ENCODE results near the gene CERS3.

Gene CERS3

GRCh38 chr15:100373120-100373896 lies 155.4 kb downstream of the CERS3 start:
- no peak for DNase-seq

GRCh38 chr15:100372739-100373119 lies 156.0 kb downstream of the CERS3 start:
- peak; percentile 49 for DNase-seq

- DNase-seq = peak; percentile 47
Observed at GRCh38 chr15:100355342-100355741, 173.4 kb downstream of the CERS3 start.

- no peak for DNase-seq
Observed at GRCh38 chr15:100353449-100353848, 175.3 kb downstream of the CERS3 start.

GRCh38 chr15:100350434-100351226 lies 178.1 kb downstream of the CERS3 start:
- DNase-seq = peak; percentile 62
